Femur (tissue), 1 donor: Measurements from ENCODE around the gene FSTL4.
A peak's percentile ranks its signal among the peaks of the same experiment; 100 is the strongest.

Experiments used
- DNase-seq: peaks from one replicate; pipeline ENCODE4 v3.0.0-alpha.2; 2017

Gene FSTL4

DNA sequence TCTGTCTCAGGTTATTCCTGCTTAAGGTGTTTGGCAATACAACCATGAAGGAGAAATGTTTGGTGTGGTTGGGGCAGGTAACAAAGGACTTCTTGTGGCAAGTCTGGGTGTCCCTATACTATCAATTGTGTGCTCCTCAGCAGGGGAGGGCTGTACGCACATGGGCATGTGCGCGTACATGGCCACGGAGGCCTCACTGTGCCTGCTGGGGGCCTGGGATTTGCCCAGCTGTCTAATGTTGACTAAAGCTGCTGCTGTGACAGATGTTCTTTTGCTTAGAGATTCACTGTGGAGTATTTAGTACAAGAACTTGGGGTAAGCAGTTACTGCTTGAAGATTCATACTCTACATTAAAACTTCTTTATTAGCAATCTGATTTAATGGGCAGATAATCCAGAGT lies 463.0 kb downstream of the FSTL4 start:
- no peak for DNase-seq

- no peak for DNase-seq
These were observed 464.4 kb downstream of the FSTL4 start for GRCh38 chr5:133147815-133148567.

DNA sequence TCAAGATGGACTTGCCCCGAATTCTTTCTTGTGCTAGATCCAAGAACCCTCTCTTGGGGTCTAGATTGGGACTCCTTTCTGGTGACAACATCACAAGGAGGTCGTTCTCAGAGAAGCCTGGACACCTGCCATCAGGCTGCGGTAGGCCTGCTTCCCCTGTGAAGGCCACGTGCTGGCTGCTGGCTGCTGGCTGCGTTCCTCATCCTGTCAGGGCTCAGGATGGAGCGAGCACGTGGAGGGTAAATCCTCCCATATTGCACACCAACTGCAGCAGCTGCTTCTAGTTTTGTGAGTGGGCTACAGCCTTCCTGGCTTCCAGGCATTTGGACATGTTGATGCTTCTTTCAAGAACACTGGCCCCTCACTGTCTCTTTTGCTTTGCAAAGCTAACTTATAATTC lies 464.9 kb downstream of the FSTL4 start:
- DNase-seq = peak; percentile 57
